Upper lobe of left lung (tissue), 4 donors: ENCODE data around the gene ZNF605.

Experiments
- POLR2A ChIP-seq, 4 donors: fragments of 450-650 bp; IDR thresholded peaks; one replicate each; pipeline ENCODE4 v1.5.1; 2016 to 2017; ENCODE audit warnings: antibody characterized with exemption in 4 of 4, mild to moderate bottlenecking in 2 of 4
- POLR2AphosphoS5 ChIP-seq, 2 donors: sonication (generic); formaldehyde crosslinking; IDR thresholded peaks; one replicate each; pipeline ENCODE4 v1.5.1; 2017; ENCODE audit warnings: antibody characterized with exemption in 2 of 2
- TF ChIP-seq, protein P1 (sequence below), 6 experiments: fragments of 450-650 bp in 4 of 6; fragments of 200-600 bp in 2 of 6; sonication (generic) in 2 of 6; IDR thresholded peaks; one replicate each; pipeline ENCODE4 v1.5.1; 2016 to 2019; ENCODE audit warnings: antibody characterized with exemption in 6 of 6

DNA sequence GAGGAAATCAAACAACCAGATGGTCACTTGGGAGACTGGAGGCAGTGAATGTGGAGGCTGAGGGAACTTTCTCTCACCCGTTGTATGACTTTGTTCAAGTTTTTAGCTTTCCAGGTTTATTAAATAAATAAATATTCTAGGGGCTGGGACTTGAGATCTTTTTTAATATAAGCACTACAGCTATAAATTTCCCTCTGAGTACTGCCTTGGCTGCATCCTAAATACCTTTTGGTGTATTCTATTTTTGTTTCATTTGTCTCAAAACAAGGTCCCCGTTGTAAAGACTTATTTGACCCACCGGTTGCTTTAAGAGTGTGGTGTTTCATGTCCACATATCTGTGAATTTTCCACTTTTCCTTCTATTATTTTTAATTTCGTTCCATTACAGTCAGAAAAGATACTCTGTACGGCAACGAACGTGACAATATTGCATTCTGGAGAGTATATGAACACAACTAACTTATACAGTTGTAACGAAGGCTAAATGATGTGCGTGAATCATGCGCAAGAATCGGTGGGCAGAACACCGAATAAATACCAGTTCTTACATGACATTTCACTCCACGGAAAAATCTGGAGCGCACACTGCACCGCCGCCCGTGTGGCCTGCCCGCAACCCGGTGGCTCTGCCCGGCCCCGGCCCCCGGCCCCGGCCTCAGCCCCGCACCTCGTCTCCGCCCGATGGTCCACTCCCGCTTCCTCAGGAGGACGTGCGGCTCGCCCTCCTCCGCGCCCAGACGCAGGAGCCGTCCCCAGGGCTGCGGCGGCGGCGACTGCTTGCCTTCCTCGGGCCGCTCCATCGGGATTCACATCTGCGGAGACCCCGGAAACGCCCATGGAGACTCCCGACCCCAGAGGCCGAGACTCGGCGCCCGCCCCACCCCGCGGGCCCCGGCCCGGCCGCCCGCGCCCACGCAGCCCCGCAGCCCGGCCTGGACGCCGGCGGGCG, 69.3 kb downstream of the ZNF605 start:
- TF ChIP-seq, protein P1, sequence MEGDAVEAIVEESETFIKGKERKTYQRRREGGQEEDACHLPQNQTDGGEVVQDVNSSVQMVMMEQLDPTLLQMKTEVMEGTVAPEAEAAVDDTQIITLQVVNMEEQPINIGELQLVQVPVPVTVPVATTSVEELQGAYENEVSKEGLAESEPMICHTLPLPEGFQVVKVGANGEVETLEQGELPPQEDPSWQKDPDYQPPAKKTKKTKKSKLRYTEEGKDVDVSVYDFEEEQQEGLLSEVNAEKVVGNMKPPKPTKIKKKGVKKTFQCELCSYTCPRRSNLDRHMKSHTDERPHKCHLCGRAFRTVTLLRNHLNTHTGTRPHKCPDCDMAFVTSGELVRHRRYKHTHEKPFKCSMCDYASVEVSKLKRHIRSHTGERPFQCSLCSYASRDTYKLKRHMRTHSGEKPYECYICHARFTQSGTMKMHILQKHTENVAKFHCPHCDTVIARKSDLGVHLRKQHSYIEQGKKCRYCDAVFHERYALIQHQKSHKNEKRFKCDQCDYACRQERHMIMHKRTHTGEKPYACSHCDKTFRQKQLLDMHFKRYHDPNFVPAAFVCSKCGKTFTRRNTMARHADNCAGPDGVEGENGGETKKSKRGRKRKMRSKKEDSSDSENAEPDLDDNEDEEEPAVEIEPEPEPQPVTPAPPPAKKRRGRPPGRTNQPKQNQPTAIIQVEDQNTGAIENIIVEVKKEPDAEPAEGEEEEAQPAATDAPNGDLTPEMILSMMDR (IDR thresholded peaks at IDR 0.05), result no peak
- TF ChIP-seq POLR2A (IDR thresholded peaks at IDR 0.05) (no peak), POLR2AphosphoS5 (IDR thresholded peaks at IDR 0.05) (no peak)
